GM12878 (cell line): ENCODE results near the gene FAM227B. TPM values are rescaled to one million over a fixed set of nuclear protein-coding genes. Genes with fewer than 3 reads are reported as not detected.

Source experiments
- ATAC-seq: fragments of 200-7000 bp; cut with Tn5 transposase; 3 replicates; pipeline ENCODE4 v1.9.1; 2020; ENCODE audit warnings: mild to moderate bottlenecking, moderate library complexity
- BruUV-seq: library from RNA; stranded (reverse); fragments of 400-500 nt; replicated peaks from 2 replicates; lab custom pipeline; 2021; lab: Mats Ljungman, UMichigan
- CTCF ChIA-PET: fragments of 300-600 bp; sonication (Branson Sonifier 250); formaldehyde crosslinking; extraction: SDS; loops from one replicate; lab custom pipeline; 2021; ENCODE audit warnings: inconsistent platforms; lab: Yijun Ruan, JAX
- POLR2A ChIA-PET: fragments of 350-600 bp; formaldehyde crosslinking; extraction: SDS; loops from one replicate; lab custom pipeline; 2021; ENCODE audit warnings: inconsistent platforms; lab: Charles Lee
- RAD21 ChIA-PET: fragments of 300-600 bp; sonication (Branson Sonifier 250); formaldehyde crosslinking; loops from one replicate; lab custom pipeline; 2023; ENCODE audit warnings: antibody characterized with exemption; ENCODE audit not compliant: unreplicated experiment; lab: Charles Lee
- SMC1A ChIA-PET: fragments of 300-600 bp; sonication (Branson Sonifier 250); formaldehyde crosslinking; loops from one replicate; lab custom pipeline; 2023; ENCODE audit not compliant: unreplicated experiment, uncharacterized antibody; lab: Charles Lee
- DNase-seq: peaks from one replicate; pipeline ENCODE4 v3.0.0-alpha.2; 2011; ENCODE audit warnings: low read depth, low spot score
- FAIRE-seq: peaks from 3 replicates; lab custom pipeline; 2011; peaks lifted over from hg19 to GRCh38; lab: Jason Lieb, UNC
- H2AFZ ChIP-seq: 2 replicates; pipeline ENCODE4 v1.6.0; 2011; ENCODE audit warnings: low read depth, low read length, control low read depth; ENCODE audit not compliant: control insufficient read depth
- H3K27ac ChIP-seq: 2 replicates; pipeline ENCODE4 v1.5.1; 2011; ENCODE audit warnings: control low read depth; ENCODE audit not compliant: control insufficient read depth, insufficient read depth
- H3K27me3 ChIP-seq, 2 experiments: replicated peaks in 1 of 2; 2 replicates each; pipeline versions ENCODE4 v1.6.0 to v1.6.1; 2011; ENCODE audit warnings: low read length in 1 of 2; ENCODE audit not compliant: control insufficient read depth in 2 of 2, insufficient read depth in 2 of 2
- H3K36me3 ChIP-seq, 2 experiments: 2 replicates each; pipeline ENCODE4 v1.5.1; 2011; ENCODE audit warnings: low read length in 1 of 2; ENCODE audit not compliant: control insufficient read depth in 2 of 2, insufficient read depth in 2 of 2
- H3K4me1 ChIP-seq: 2 replicates; pipeline ENCODE4 v1.6.1; 2011; ENCODE audit warnings: mild to moderate bottlenecking, low read length, moderate library complexity, mixed read lengths; ENCODE audit not compliant: control insufficient read depth, insufficient read depth
- H3K4me2 ChIP-seq: 2 replicates; pipeline ENCODE4 v1.6.0; 2011; ENCODE audit warnings: control low read depth; ENCODE audit not compliant: control insufficient read depth, insufficient read depth
- H3K4me3 ChIP-seq: fragments of 200-600 bp; sonication (generic); 2 replicates; pipeline ENCODE4 v1.5.1; 2016
- H3K79me2 ChIP-seq: 2 replicates; pipeline ENCODE4 v1.6.0; 2011; ENCODE audit warnings: low read length; ENCODE audit not compliant: control insufficient read depth, insufficient read depth
- H3K9ac ChIP-seq: 2 replicates; pipeline ENCODE4 v1.8.0; 2011; ENCODE audit warnings: low read length, control low read depth, mixed read lengths; ENCODE audit not compliant: control insufficient read depth, insufficient read depth
- H3K9me3 ChIP-seq: replicated peaks from 3 replicates; pipeline ENCODE4 v1.5.1; 2011; ENCODE audit warnings: mild to moderate bottlenecking, low read length; ENCODE audit not compliant: control insufficient read depth, insufficient read depth
- H4K20me1 ChIP-seq: 2 replicates; pipeline ENCODE4 v1.6.0; 2011; ENCODE audit not compliant: control insufficient read depth, insufficient read depth
- ASH2L ChIP-seq: fragments of 300-600, 200-600 bp; sonication (generic); IDR thresholded peaks from 2 replicates; pipeline ENCODE4 v1.6.1; 2017; ENCODE audit warnings: low read depth, mild to moderate bottlenecking, borderline replicate concordance
- CEBPB ChIP-seq, 2 experiments: fragments of 150-350 bp in 1 of 2; IDR thresholded peaks; 2 replicates each; pipeline ENCODE4 v1.6.1; 2012 to 2014; ENCODE audit warnings: low read depth in 2 of 2, low read length in 2 of 2, borderline replicate concordance in 1 of 2, inconsistent platforms in 1 of 2
- CHD2 ChIP-seq: IDR thresholded peaks from 2 replicates; pipeline ENCODE4 v1.6.1; 2011; ENCODE audit warnings: low read depth, low read length, improper control_type of control experiment, borderline replicate concordance
- MLLT1 ChIP-seq: fragments of 450-650 bp; IDR thresholded peaks from 2 replicates; pipeline ENCODE4 v1.6.1; 2016; ENCODE audit warnings: mild to moderate bottlenecking
- NFIC ChIP-seq: IDR thresholded peaks from 2 replicates; pipeline ENCODE4 v1.6.1; 2012; ENCODE audit warnings: low read depth, mild to moderate bottlenecking, inconsistent platforms, low read length, moderate library complexity
- NR2F1 ChIP-seq: fragments of 450-650 bp; conservative IDR thresholded peaks from 2 replicates; pipeline ENCODE4 v1.6.1; 2017; ENCODE audit warnings: mild to moderate bottlenecking
- PAX5 ChIP-seq: IDR thresholded peaks from 2 replicates; pipeline ENCODE4 v1.6.1; 2011; ENCODE audit warnings: low read depth, low read length, borderline replicate concordance
- WGBS: methylation state at CpG from one replicate; pipeline ENCODE4 v1.1.6; 2016; ENCODE audit warnings: low lambda C conversion rate; ENCODE audit not compliant: insufficient replicate concordance, insufficient coverage; ENCODE audit errors: missing lambda C conversion rate; 5-methylcytosine and 5-hydroxymethylcytosine counted together
- in situ Hi-C: fragments of 300-500 bp; cut with MboI; formaldehyde crosslinking; loops from 9 replicates; pipeline ENCODE4 v1.14.3; 2018; ENCODE audit warnings: mixed read lengths
- intact Hi-C: fragments of 100-400 bp; cut with micrococcal nuclease; formaldehyde crosslinking; loops from one replicate; pipeline ENCODE4 v1.14.2; 2022; ENCODE audit not compliant: unreplicated experiment
- polyA plus RNA-seq, 11 experiments: library from polyadenylated mRNA; depleted of rRNA in 4 of 11; unstranded in 6 of 11; stranded (reverse) in 5 of 11; fragments of >200 nt; fragmentation: Nextera tagmentation in 4 of 11; fragmentation: Illumina TruSeq in 1 of 11; extraction: Ambion mirVana in 4 of 11; extraction: Trizol in 1 of 11; gene quantifications; 1 replicate in 1 of 11; 2 replicates in 10 of 11; pipeline versions ENCODE4 v1.2.1 to v1.2.3, GENCODE V29; 2011 to 2016; ENCODE audit warnings: inconsistent platforms in 2 of 11, missing spikeins in 2 of 11, low read depth in 1 of 11
- total RNA-seq, 4 experiments: library from RNA; depleted of rRNA in 3 of 4; stranded (reverse); fragments of >200 nt in 3 of 4; fragmentation: Illumina TruSeq in 1 of 4; extraction: Trizol in 1 of 4; gene quantifications; 2 replicates each; pipeline versions ENCODE4 v1.2.1 to v1.2.3, GENCODE V29; 2013 to 2021

The FAM227B gene
- total and polyA plus RNA-seq, 10 of the 15 experiments (the other 5 are each of a cell fraction or from before 2014, with no cell fraction given): 3.9 to 12.6 (median 6.9) TPM

- H3K9me3 ChIP-seq: peaks cover 8% of the 10 kb centered on the region
- H3K79me2 ChIP-seq: peaks cover 3% of the 10 kb centered on the region
- ChIA-PET POLR2A (interaction anchor here (0.7 kb wide), 1 partner anchor 8 kb away, joined by 3 read pairs; the partner anchor contains the start of genes DTWD1 and FAM227B), SMC1A (no interaction called here), CTCF (no interaction called here), RAD21 (no interaction called here)
- ATAC-seq: no peak
- no peak overlapping the region for H3K27ac ChIP-seq
- no peaks in the 10 kb centered on the region for H3K36me3 ChIP-seq
- BruUV-seq: no TSS peak
- H3K4me1 ChIP-seq: no peaks in the 10 kb centered on the region
- in situ Hi-C loops: loop anchor here (10.0 kb wide), 2 partner anchors 474 to 754 kb away; partner anchors contain the start of genes COPS2 and EID1
- no peaks in the 10 kb centered on the region for H3K27me3 ChIP-seq
- no peaks in the 10 kb centered on the region for H4K20me1 ChIP-seq
- no peak overlapping the region for H3K4me3 ChIP-seq
- H3K9ac ChIP-seq: no peak overlapping the region
- no peak for DNase-seq
- H3K4me2 ChIP-seq: no peak overlapping the region
- no peak for FAIRE-seq
- H2AFZ ChIP-seq: no peak overlapping the region
- 100% methylated on average over 2 of the region's 2 CpGs for WGBS
- intact Hi-C loops: loop anchor here (10.0 kb wide), 1 partner anchor 1294 kb away; the partner anchor contains the start of gene DUT
- TF ChIP-seq CHD2 (no peak), MLLT1 (no peak), ASH2L (no peak), CEBPB (IDR thresholded peaks at IDR 0.05; ENCODE audit: borderline replicate concordance in 1 of 2, low read depth in 2 of 2, low read length in 2 of 2) (no peak), NR2F1 (no peak), PAX5 (no peak), NFIC (no peak)
- TF ChIP-seq, all 136 proteins: peak for 0
These were observed 7.8 kb upstream of the FAM227B start for GRCh38 chr15:49628379-49628778.
